Lower leg skin (tissue), 4 donors: ENCODE results near the gene BHLHE40. TPM values are rescaled to one million over a fixed set of nuclear protein-coding genes. Genes with fewer than 3 reads are reported as not detected.

Experiments used
- DNase-seq, 2 donors: peaks; one replicate each; pipeline ENCODE4 v3.0.0-alpha.2; 2019; ENCODE audit warnings: low spot score in 2 of 2
- H3K4me3 ChIP-seq: fragments of 200-600 bp; sonication (generic); 2 replicates; pipeline ENCODE4 v1.5.1; 2017; ENCODE audit warnings: mild to moderate bottlenecking, low read depth; ENCODE audit not compliant: poor library complexity, severe bottlenecking
- POLR2A ChIP-seq, 2 donors: fragments of 450-650 bp; IDR thresholded peaks; one replicate each; pipeline ENCODE4 v1.6.1; 2016 to 2017; ENCODE audit warnings: antibody characterized with exemption in 2 of 2, mild to moderate bottlenecking in 1 of 2, moderate library complexity in 1 of 2
- WGBS, 2 donors: methylation state at CpG; one replicate each; pipeline ENCODE4 v1.1.5; 2018; 5-methylcytosine and 5-hydroxymethylcytosine counted together
- intact Hi-C: fragments of 100-400 bp; cut with DNase I; formaldehyde crosslinking; loops from one replicate; pipeline ENCODE4 v1.15.0; 2023; ENCODE audit warnings: low total_unique reads
- total RNA-seq, 4 donors: library from RNA; depleted of rRNA; stranded (reverse); fragments of >200 nt; gene quantifications; one replicate each; pipeline ENCODE4 v1.1.0, GENCODE V29; 2016
- TF ChIP-seq, protein P1 (sequence below), 3 donors: fragments of 450-650 bp; IDR thresholded peaks; one replicate each; pipeline ENCODE4 v1.5.1; 2016; ENCODE audit warnings: antibody characterized with exemption in 3 of 3, mild to moderate bottlenecking in 3 of 3, moderate library complexity in 2 of 3

Gene BHLHE40
- total RNA-seq, 4 donors from 2014 or later, result 69.9 to 178 (median 143) TPM

DNA sequence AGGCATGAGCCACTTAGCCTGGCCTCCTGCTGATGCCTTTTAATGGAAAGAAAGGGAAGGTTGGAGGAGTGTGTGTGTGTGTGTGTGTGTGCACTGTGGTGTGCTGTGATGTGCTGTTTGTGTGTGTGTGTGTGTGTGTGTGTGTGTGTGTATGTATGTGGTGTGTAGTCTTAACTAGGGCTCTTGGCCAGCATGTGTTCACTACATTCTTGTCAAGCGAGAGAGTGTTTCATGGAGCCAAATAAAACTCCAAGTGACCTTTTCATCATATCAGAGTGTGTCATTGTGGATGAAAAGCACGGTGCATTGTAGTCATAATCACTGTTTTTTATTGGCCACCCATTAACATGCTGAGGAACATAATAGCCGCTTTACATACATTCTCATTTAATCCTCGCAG lies 30.8 kb upstream of the BHLHE40 start:
- H3K4me3 ChIP-seq, result no peak overlapping the region
- TF ChIP-seq, protein P1, sequence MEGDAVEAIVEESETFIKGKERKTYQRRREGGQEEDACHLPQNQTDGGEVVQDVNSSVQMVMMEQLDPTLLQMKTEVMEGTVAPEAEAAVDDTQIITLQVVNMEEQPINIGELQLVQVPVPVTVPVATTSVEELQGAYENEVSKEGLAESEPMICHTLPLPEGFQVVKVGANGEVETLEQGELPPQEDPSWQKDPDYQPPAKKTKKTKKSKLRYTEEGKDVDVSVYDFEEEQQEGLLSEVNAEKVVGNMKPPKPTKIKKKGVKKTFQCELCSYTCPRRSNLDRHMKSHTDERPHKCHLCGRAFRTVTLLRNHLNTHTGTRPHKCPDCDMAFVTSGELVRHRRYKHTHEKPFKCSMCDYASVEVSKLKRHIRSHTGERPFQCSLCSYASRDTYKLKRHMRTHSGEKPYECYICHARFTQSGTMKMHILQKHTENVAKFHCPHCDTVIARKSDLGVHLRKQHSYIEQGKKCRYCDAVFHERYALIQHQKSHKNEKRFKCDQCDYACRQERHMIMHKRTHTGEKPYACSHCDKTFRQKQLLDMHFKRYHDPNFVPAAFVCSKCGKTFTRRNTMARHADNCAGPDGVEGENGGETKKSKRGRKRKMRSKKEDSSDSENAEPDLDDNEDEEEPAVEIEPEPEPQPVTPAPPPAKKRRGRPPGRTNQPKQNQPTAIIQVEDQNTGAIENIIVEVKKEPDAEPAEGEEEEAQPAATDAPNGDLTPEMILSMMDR (IDR thresholded peaks at IDR 0.05), result no peak
- TF ChIP-seq POLR2A (IDR thresholded peaks at IDR 0.05), result no peak
- 77 to 84% methylated on average over 4 of the region's 4 CpGs for WGBS, 2 donors

DNA sequence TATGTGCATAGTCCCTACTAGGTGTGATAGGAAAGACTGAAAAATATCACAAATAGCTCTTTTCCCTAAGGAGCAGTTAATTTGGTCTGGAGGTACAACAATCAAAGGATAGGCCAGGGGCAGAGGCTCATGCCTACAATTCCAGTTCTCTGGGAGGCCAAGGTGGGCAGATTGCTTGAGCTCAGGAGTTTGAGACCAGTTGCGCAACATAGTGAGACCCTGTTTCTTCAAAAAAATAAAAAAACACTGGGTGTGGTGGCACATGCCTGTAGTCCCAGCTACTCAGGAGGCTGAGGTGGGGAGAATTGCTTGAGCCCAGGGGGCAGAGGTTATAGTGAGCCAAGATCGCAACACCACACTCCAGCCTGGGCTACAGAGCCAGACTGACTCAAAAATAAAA lies 30.2 kb upstream of the BHLHE40 start:
- 88 to 94% methylated on average over 2 of the region's 2 CpGs for WGBS, 2 donors
- no peak for DNase-seq
- H3K4me3 ChIP-seq, result no peak overlapping the region
- intact Hi-C loops, result no loop called here
- TF ChIP-seq, protein P1 (IDR thresholded peaks at IDR 0.05), result no peak
- TF ChIP-seq POLR2A (IDR thresholded peaks at IDR 0.05), result no peak

More for the DNA sequence above, 30.8 kb upstream of the BHLHE40 start:
- DNase-seq, result no peak
- intact Hi-C loops, result no loop called here

DNA sequence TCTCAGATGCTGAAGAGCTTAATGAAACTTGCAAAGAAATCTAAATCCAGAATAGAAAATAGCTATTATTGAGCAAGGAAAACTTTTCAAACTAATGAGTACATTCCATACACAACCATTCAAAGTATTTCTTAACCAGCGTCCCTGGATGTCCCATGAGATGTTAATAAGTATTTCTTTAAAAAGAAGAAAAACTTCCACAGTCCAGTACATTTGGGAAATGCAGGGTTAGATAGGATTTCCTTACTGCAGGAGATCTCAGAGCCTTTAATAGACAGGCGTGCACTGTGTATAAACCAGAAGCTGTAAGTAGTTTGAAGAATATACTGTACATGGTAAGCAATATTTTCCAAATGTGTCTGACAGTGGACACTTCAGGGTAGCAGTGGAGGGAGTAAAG lies 29.6 kb upstream of the BHLHE40 start:
- TF ChIP-seq, protein P1 (IDR thresholded peaks at IDR 0.05), result no peak
- TF ChIP-seq POLR2A (IDR thresholded peaks at IDR 0.05), result no peak
- intact Hi-C loops, result no loop called here
- no peak overlapping the region for H3K4me3 ChIP-seq
- WGBS, 2 donors, result 83 to 85% methylated on average over 2 of the region's 2 CpGs
- DNase-seq, result no peak

DNA sequence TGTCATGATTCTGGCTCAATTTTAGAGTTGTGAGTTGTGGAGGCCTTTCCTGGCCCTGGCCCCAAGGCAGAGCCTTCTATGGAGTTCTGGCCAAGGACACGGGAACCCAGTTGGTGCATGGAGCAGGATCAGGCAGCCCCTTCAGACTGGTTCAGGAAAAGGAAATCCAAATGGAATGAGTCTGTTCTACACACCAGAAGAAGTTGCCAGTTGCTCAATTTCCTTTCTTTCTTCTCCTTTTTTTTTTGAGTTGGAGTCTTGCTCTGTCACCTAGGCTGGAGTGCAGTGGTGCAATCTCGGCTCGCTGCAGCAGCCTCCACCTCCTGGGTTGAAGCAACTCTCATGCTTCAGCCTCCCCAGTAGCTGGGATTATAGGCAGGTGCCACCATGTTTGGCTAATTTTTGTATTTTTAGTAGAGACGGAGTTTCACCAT lies 28.9 kb upstream of the BHLHE40 start:
- intact Hi-C loops, result no loop called here
- DNase-seq, result no peak
- 79 to 80% methylated on average over 4 of the region's 4 CpGs for WGBS, 2 donors
- TF ChIP-seq POLR2A (IDR thresholded peaks at IDR 0.05), result no peak
- TF ChIP-seq, protein P1 (IDR thresholded peaks at IDR 0.05), result no peak
- no peak overlapping the region for H3K4me3 ChIP-seq

DNA sequence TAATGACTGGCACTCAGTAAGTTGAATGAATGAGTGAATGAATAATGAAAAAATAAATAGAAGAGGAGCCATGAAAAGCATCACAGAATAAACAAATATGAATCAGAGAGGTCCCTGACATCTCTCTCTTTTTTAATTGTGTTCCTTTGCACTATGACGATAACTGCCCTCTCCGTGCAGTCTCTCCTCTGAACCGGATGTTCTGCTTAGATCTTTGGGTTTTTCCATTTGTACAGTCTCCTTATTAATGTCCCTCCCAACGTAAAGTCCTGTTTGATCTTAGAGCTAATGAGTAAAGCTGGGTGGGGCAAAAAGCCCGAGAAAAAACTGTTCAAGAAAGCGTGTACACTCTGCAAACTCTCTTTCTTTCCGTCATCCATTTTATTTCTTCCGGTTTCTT lies 28.3 kb upstream of the BHLHE40 start:
- 81 to 90% methylated on average over 8 of the region's 8 CpGs for WGBS, 2 donors
- intact Hi-C loops, result no loop called here
- no peak overlapping the region for H3K4me3 ChIP-seq
- DNase-seq, result no peak
- TF ChIP-seq, protein P1 (IDR thresholded peaks at IDR 0.05), result no peak
- TF ChIP-seq POLR2A (IDR thresholded peaks at IDR 0.05), result no peak

DNA sequence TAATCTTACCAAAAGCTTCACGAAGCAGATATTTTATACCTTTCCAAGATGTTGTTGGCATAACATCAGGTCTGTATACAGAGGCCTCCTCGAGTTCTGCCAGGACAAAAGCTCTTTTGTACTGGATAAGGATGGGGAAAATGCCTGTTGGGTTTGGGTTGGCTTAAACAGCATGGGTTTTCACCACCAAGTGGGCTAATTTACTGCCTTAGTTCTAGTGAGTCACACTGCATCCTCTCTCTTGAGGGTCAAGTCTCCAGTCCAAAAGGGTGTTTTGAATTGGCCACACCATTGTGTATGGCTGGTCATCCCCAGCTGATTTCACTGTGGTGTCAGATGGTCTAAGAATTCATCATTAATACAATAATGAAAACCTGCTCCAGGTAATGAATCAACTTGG lies 26.1 kb upstream of the BHLHE40 start:
- H3K4me3 ChIP-seq, result no peak overlapping the region
- no peak for DNase-seq
- intact Hi-C loops, result no loop called here
- 47 to 84% methylated on average over 2 of the region's 2 CpGs for WGBS, 2 donors
- no peak for TF ChIP-seq POLR2A (IDR thresholded peaks at IDR 0.05)
- TF ChIP-seq, protein P1 (IDR thresholded peaks at IDR 0.05), result no peak
